Raji (cell line): ENCODE data around the gene KCNIP4.

Experiments
- POLR2A ChIP-seq: IDR thresholded peaks from 2 replicates; pipeline ENCODE4 v1.6.1; 2011; ENCODE audit warnings: low read depth, low read length, control low read depth; ENCODE audit not compliant: insufficient read depth

KCNIP4 gene

GRCh38 chr4:21827575-21827974 lies 121.0 kb downstream of the KCNIP4 start:
- no peak for TF ChIP-seq POLR2A

- TF ChIP-seq POLR2A, result no peak
Observed at GRCh38 chr4:21826071-21826470, 122.5 kb downstream of the KCNIP4 start.

GRCh38 chr4:21819086-21819485 lies 129.5 kb downstream of the KCNIP4 start:
- TF ChIP-seq POLR2A, result no peak

- no peak for TF ChIP-seq POLR2A
Observed at GRCh38 chr4:21815651-21816377, 132.8 kb downstream of the KCNIP4 start.

- TF ChIP-seq POLR2A, result no peak
Observed at GRCh38 chr4:21811565-21811964, 137.0 kb downstream of the KCNIP4 start.

GRCh38 chr4:21806991-21807390 lies 141.6 kb downstream of the KCNIP4 start:
- no peak for TF ChIP-seq POLR2A

- no peak for TF ChIP-seq POLR2A
Observed at GRCh38 chr4:21802406-21802805, 146.2 kb downstream of the KCNIP4 start.

GRCh38 chr4:21801661-21802385 lies 146.7 kb downstream of the KCNIP4 start:
- TF ChIP-seq POLR2A, result no peak

GRCh38 chr4:21795091-21795490 lies 153.5 kb downstream of the KCNIP4 start:
- no peak for TF ChIP-seq POLR2A

GRCh38 chr4:21792736-21793135 lies 155.8 kb downstream of the KCNIP4 start:
- no peak for TF ChIP-seq POLR2A

- TF ChIP-seq POLR2A, result no peak
Observed at GRCh38 chr4:21790438-21791029, 158.0 kb downstream of the KCNIP4 start.

- no peak for TF ChIP-seq POLR2A
Observed at GRCh38 chr4:21780148-21780547, 168.4 kb downstream of the KCNIP4 start.

- TF ChIP-seq POLR2A, result no peak
Observed at GRCh38 chr4:21778702-21779101, 169.9 kb downstream of the KCNIP4 start.

GRCh38 chr4:21775703-21776102 lies 172.9 kb downstream of the KCNIP4 start:
- TF ChIP-seq POLR2A, result no peak

GRCh38 chr4:21769404-21770147 lies 179.0 kb downstream of the KCNIP4 start:
- TF ChIP-seq POLR2A, result no peak
